ENCODE measurements around the gene ATRN.

DNA sequence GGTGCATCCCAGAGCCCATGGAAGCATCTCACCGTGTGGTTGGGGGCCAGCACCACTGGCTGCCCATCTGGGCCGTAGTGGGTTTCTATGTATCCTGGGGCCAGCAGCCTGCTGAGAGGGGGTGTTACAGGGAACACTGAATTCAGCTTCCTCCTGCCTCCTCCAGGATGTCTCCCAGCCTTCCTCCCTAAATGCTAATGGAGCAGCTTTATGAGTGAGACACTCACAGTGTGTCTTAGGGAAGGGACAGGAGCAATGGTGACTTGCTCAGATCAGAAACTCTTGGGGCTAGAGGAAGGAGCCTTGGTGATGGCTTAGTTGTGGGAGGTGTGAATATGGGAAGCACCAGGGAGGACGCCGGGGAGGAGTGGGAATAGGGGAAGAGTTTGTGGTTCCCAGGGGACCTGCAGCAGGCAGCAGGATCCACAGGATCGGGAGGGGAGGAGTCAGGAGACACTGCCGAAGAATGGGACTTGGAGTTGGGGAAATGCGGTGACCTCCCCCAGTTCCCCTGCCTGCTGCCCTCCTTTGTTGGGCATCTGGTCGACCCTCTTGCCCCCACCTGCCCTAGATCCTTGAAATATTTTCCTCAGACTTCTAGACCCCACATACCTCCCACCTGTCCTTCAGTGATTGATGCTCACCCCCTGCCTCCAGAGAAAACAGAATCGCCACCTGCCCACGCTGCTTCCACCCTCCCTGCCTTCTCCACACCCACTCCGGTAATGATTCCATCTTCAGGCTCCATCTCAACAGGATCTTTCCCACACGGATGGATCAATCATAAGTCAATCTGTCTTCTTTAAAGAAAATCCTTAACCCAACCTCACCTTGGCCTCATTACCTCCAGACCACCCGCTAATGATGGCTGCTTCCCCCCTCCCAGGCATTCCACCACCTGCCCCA is 204.4 kb downstream of the ATRN start:
- TF ChIP-seq EZH2 (IDR thresholded peaks at IDR 0.05; ENCODE audit: low read length) = peak; percentile 40
- TF ChIP-seq, protein P1, sequence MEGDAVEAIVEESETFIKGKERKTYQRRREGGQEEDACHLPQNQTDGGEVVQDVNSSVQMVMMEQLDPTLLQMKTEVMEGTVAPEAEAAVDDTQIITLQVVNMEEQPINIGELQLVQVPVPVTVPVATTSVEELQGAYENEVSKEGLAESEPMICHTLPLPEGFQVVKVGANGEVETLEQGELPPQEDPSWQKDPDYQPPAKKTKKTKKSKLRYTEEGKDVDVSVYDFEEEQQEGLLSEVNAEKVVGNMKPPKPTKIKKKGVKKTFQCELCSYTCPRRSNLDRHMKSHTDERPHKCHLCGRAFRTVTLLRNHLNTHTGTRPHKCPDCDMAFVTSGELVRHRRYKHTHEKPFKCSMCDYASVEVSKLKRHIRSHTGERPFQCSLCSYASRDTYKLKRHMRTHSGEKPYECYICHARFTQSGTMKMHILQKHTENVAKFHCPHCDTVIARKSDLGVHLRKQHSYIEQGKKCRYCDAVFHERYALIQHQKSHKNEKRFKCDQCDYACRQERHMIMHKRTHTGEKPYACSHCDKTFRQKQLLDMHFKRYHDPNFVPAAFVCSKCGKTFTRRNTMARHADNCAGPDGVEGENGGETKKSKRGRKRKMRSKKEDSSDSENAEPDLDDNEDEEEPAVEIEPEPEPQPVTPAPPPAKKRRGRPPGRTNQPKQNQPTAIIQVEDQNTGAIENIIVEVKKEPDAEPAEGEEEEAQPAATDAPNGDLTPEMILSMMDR (optimal IDR thresholded peaks at IDR 0.05 in 1 of 3, IDR thresholded peaks at IDR 0.05 in 1 of 3, conservative IDR thresholded peaks at IDR 0.05 in 1 of 3; ENCODE audit: extremely low read depth in 1 of 3, insufficient read depth in 2 of 3, low read length in 3 of 3) = no peak

All from keratinocyte (primary cell).